Ovary (tissue), 3 donors: ENCODE data around the gene UGDH.

Experiments used
- POLR2A ChIP-seq: fragments of 450-650 bp; IDR thresholded peaks from one replicate; pipeline ENCODE4 v1.6.1; 2017; ENCODE audit warnings: antibody characterized with exemption, mild to moderate bottlenecking, moderate library complexity
- TF ChIP-seq, protein P1 (sequence below), 3 donors: fragments of 450-650 bp in 2 of 3; fragments of 200-600 bp in 1 of 3; IDR thresholded peaks; one replicate each; pipeline versions ENCODE4 v1.5.1 to v1.8.0; 2016 to 2022; ENCODE audit warnings: antibody characterized with exemption in 3 of 3, mild to moderate bottlenecking in 1 of 3
- donor health status: DM: no; HTN: no; CAD: no.

- TF ChIP-seq, protein P1, sequence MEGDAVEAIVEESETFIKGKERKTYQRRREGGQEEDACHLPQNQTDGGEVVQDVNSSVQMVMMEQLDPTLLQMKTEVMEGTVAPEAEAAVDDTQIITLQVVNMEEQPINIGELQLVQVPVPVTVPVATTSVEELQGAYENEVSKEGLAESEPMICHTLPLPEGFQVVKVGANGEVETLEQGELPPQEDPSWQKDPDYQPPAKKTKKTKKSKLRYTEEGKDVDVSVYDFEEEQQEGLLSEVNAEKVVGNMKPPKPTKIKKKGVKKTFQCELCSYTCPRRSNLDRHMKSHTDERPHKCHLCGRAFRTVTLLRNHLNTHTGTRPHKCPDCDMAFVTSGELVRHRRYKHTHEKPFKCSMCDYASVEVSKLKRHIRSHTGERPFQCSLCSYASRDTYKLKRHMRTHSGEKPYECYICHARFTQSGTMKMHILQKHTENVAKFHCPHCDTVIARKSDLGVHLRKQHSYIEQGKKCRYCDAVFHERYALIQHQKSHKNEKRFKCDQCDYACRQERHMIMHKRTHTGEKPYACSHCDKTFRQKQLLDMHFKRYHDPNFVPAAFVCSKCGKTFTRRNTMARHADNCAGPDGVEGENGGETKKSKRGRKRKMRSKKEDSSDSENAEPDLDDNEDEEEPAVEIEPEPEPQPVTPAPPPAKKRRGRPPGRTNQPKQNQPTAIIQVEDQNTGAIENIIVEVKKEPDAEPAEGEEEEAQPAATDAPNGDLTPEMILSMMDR (IDR thresholded peaks at IDR 0.05) = no peak
- no peak for TF ChIP-seq POLR2A
Measured at GRCh38 chr4:39559626-39560025, 32.4 kb upstream of the UGDH start.
